Left kidney (tissue), 2 donors: ENCODE measurements around the gene HIVEP3. TPM values are rescaled to one million over a fixed set of nuclear protein-coding genes. Genes with fewer than 3 reads are reported as not detected.
A peak's percentile ranks its signal among the peaks of the same experiment; 100 is the strongest.

Source experiments
- DNase-seq: peaks from one replicate; pipeline ENCODE4 v3.0.0-alpha.2; 2013
- polyA plus RNA-seq: library from polyadenylated mRNA; unstranded; fragments of 120-200 nt; gene quantifications from one replicate; pipeline ENCODE4 v1.2.1, GENCODE V29; 2013; ENCODE audit not compliant: insufficient read length

The HIVEP3 gene
- polyA plus RNA-seq, 1 donor, result 4.0 TPM

GRCh38 chr1:41731516-41732030, 187.1 kb downstream of the HIVEP3 start:
- DNase-seq, result no peak

- DNase-seq, result no peak
These were observed 187.9 kb downstream of the HIVEP3 start for GRCh38 chr1:41730806-41731205.

GRCh38 chr1:41728403-41729202, 190.1 kb downstream of the HIVEP3 start:
- no peak for DNase-seq

- no peak for DNase-seq
These were observed 191.0 kb downstream of the HIVEP3 start for GRCh38 chr1:41727749-41728115.

- no peak for DNase-seq
These were observed 191.6 kb downstream of the HIVEP3 start for GRCh38 chr1:41726899-41727748.

- no peak for DNase-seq
These were observed 192.4 kb downstream of the HIVEP3 start for GRCh38 chr1:41726292-41726691.

GRCh38 chr1:41724926-41725325, 193.8 kb downstream of the HIVEP3 start:
- no peak for DNase-seq

- no peak for DNase-seq
These were observed 194.5 kb downstream of the HIVEP3 start for GRCh38 chr1:41724248-41724647.

GRCh38 chr1:41723786-41724185, 194.9 kb downstream of the HIVEP3 start:
- DNase-seq, result no peak

GRCh38 chr1:41722184-41722583, 196.5 kb downstream of the HIVEP3 start:
- no peak for DNase-seq

- no peak for DNase-seq
These were observed 197.8 kb downstream of the HIVEP3 start for GRCh38 chr1:41720861-41721410.

GRCh38 chr1:41719590-41719989, 199.1 kb downstream of the HIVEP3 start:
- DNase-seq, result no peak

GRCh38 chr1:41719128-41719527, 199.6 kb downstream of the HIVEP3 start:
- no peak for DNase-seq

GRCh38 chr1:41718497-41718896, 200.2 kb downstream of the HIVEP3 start:
- DNase-seq, result no peak

- DNase-seq, result no peak
These were observed 202.3 kb downstream of the HIVEP3 start for GRCh38 chr1:41716188-41717130.

- no peak for DNase-seq
These were observed 203.2 kb downstream of the HIVEP3 start for GRCh38 chr1:41715441-41716095.

GRCh38 chr1:41714638-41715389, 203.9 kb downstream of the HIVEP3 start:
- no peak for DNase-seq

- peak; percentile 35 for DNase-seq
These were observed 205.0 kb downstream of the HIVEP3 start for GRCh38 chr1:41713557-41714327.

GRCh38 chr1:41713141-41713540, 205.6 kb downstream of the HIVEP3 start:
- DNase-seq, result no peak
